ENCODE measurements around the gene ANKRD44.

GRCh38 chr2:197210430-197210829, 100.2 kb downstream of the ANKRD44 start:
- TF ChIP-seq EZH2 (IDR thresholded peaks at IDR 0.05; ENCODE audit: low read length, unreplicated experiment) (no peak), CTCF (conservative IDR thresholded peaks at IDR 0.05; ENCODE audit: low read depth, low read length) (no peak)

Data from PC-3 (cell line).